Left forelimb (tissue), 1 donor: ENCODE measurements around the gene MBD5.

Source experiments
- DNase-seq: peaks from one replicate; pipeline ENCODE4 v3.0.0-alpha.2; 2018; ENCODE audit warnings: low spot score

MBD5 gene

GRCh38 chr2:148124271-148124670 lies 103.4 kb downstream of the MBD5 start:
- DNase-seq, result no peak

- no peak for DNase-seq
Measured at GRCh38 chr2:148130581-148130980, 109.7 kb downstream of the MBD5 start.

- no peak for DNase-seq
Measured at GRCh38 chr2:148132412-148132811, 111.5 kb downstream of the MBD5 start.

- no peak for DNase-seq
Measured at GRCh38 chr2:148135705-148136104, 114.8 kb downstream of the MBD5 start.

GRCh38 chr2:148136441-148136840 lies 115.5 kb downstream of the MBD5 start:
- no peak for DNase-seq

- DNase-seq, result no peak
Measured at GRCh38 chr2:148161909-148162435, 141.1 kb downstream of the MBD5 start.

- no peak for DNase-seq
Measured at GRCh38 chr2:148162871-148163270, 142.0 kb downstream of the MBD5 start.

GRCh38 chr2:148165975-148166374 lies 145.1 kb downstream of the MBD5 start:
- no peak for DNase-seq

GRCh38 chr2:148167241-148167766 lies 146.4 kb downstream of the MBD5 start:
- DNase-seq, result no peak

- DNase-seq, result no peak
Measured at GRCh38 chr2:148167855-148168254, 147.0 kb downstream of the MBD5 start.

GRCh38 chr2:148172131-148172753 lies 151.4 kb downstream of the MBD5 start:
- no peak for DNase-seq

- DNase-seq, result no peak
Measured at GRCh38 chr2:148173168-148173567, 152.3 kb downstream of the MBD5 start.

- DNase-seq, result no peak
Measured at GRCh38 chr2:148177559-148177958, 156.7 kb downstream of the MBD5 start.

- DNase-seq, result no peak
Measured at GRCh38 chr2:148179724-148180123, 158.8 kb downstream of the MBD5 start.

GRCh38 chr2:148184976-148185375 lies 164.1 kb downstream of the MBD5 start:
- no peak for DNase-seq

- DNase-seq, result no peak
Measured at GRCh38 chr2:148194882-148195281, 174.0 kb downstream of the MBD5 start.

GRCh38 chr2:148201075-148202004 lies 180.4 kb downstream of the MBD5 start:
- no peak for DNase-seq

- no peak for DNase-seq
Measured at GRCh38 chr2:148202237-148202636, 181.3 kb downstream of the MBD5 start.

- DNase-seq, result no peak
Measured at GRCh38 chr2:148207111-148207510, 186.2 kb downstream of the MBD5 start.

GRCh38 chr2:148209603-148210002 lies 188.7 kb downstream of the MBD5 start:
- DNase-seq, result no peak

- no peak for DNase-seq
Measured at GRCh38 chr2:148218326-148219075, 197.6 kb downstream of the MBD5 start.

GRCh38 chr2:148221166-148221565 lies 200.3 kb downstream of the MBD5 start:
- no peak for DNase-seq
